ENCODE measurements around the gene TRIM75. TPM values are rescaled to one million over a fixed set of nuclear protein-coding genes. Genes with fewer than 3 reads are reported as not detected.
"Not testable (repeated sequence)": the region's sequence is repeated elsewhere in the genome, so short reads cannot be mapped to it uniquely, and the experiment has no call there.

The TRIM75 gene
- not detected for polyA plus RNA-seq (2013, experiment 1 of 2; ENCODE audit: insufficient read length)
- polyA plus RNA-seq (2013, experiment 2 of 2; ENCODE audit: insufficient read length): not detected

- no peak for DNase-seq
Observed at GRCh38 chr4:165053645-165054044, at the start of gene TRIM75. TSS of gene TRIM75 (plus strand) at chr4:165053866. CDS start at chr4:165059148, 5,282 bp downstream.

- DNase-seq: no peak
Observed at GRCh38 chr4:165005352-165005925, 48.2 kb upstream of the TRIM75 start.

- DNase-seq: no peak
Observed at GRCh38 chr4:165006456-165006855, 47.2 kb upstream of the TRIM75 start.

DNA sequence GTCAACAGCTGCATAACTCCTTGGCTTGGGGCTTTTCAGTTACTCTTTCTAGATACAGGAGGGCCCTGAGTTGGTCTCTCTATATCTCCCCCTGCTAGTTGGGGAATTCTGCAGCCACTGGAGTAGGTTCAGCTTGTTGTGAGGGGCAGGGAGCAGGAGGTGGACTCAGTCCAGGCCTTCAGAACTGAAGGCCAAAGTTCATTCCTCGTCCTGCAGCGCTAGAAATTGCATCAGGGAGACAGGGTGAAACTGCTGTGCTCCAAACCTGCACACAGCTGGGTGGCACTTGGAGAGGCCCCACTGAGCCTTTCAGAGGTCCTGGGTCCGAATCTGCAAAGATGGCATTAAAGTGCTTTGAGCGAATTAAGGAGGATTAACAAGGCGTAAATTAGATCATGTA lies 46.8 kb upstream of the TRIM75 start:
- DNase-seq: no peak

- no peak for DNase-seq
Observed at GRCh38 chr4:165009493-165010227, 44.0 kb upstream of the TRIM75 start.

DNA sequence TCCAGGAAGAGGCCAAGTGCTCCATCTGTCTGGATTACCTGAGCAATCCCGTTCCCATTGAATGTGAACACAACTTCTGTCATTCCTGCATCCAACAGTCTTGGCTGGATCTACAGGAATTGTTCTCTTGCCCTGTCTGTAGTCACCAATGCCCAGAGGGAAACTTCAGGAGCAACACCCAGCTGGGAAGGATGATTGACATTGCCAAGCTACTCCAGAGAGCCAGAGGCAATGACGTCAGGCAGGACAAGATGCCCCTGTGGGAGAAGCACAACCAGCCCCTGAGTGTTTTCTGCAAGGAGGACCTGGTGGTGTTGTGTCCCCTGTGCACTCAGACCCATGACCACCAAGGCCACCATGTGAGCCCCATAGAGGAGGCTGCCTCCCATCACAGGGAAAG lies 43.2 kb upstream of the TRIM75 start:
- no peak for DNase-seq

DNA sequence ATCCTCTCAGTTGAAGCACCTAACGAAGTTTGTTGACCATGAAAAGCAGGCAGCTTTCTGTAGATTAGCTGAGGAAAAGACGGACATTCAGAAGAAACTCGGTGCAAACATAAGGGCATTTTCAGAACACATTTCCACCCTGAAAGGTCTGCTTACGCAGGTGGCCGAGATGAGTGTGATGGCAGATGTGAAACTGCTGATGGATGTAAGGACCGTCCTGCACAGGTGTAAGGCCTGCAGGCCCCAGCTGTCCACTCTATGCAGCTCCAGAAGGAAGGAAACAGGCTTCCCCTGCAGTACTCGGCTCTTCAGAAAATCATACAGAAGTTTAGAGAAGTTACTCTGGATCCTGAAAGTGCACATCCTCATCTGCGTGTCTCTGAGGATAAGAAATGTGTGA lies 42.7 kb upstream of the TRIM75 start:
- DNase-seq: no peak

GRCh38 chr4:165011403-165011802 lies 42.3 kb upstream of the TRIM75 start:
- DNase-seq: no peak

DNA sequence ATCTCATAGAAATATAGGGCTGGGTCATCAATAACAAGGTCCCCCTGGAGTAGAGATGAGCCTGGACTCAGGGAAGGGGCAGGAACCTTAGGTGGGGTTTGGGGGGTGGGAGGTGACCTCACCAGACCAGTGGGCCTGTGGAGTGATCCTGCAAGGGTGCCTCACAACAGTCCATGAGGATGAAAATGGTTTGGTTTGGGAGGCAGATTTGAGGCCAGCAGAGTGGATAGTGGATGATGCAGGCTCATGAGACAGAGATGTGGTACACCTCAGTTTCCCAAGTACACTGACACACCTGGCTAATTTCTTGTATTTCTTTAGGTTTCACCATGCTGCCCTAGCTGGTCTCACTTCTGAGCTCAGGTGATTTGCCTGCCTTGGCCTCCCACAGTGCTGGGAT lies 40.0 kb upstream of the TRIM75 start:
- no peak for DNase-seq

DNA sequence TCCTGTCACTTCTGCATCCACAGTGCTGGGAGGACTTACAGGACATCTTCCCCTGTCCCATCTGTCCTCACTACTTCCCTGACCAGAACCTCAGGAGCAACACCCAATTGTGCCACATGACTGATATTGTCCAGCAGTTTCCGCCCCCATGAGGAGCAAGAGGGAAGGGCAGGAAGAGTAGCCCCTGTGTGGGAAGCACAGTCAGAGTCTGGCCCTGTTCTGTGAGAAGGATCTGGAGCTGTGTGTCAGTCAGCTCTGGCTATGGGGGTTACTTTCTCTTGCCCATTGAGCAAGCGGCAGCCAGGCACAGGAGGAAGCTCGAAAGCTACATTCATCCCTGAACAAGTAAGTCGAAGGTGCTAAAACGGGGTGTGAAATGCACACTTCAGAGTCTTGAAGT lies 36.7 kb upstream of the TRIM75 start:
- DNase-seq: peak; percentile 6

DNA sequence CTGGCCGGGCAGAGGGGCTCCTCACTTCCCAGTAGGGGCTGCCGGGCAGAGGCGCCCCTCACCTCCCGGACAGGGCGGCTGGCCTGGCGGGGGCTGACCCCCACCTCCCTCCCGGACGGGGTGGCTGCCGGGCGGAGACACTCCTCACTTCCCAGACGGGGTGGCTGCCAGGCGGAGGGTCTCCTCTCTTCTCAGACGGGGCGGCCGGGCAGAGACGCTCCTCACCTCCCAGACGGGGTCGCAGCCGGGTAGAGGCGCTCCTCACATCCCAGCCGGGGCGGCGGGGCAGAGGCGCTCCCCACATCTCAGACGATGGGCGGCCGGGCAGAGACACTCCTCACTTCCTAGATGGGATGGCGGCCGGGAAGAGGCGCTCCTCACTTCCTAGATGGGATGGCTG lies 33.7 kb upstream of the TRIM75 start:
- DNase-seq: not testable (repeated sequence)

DNA sequence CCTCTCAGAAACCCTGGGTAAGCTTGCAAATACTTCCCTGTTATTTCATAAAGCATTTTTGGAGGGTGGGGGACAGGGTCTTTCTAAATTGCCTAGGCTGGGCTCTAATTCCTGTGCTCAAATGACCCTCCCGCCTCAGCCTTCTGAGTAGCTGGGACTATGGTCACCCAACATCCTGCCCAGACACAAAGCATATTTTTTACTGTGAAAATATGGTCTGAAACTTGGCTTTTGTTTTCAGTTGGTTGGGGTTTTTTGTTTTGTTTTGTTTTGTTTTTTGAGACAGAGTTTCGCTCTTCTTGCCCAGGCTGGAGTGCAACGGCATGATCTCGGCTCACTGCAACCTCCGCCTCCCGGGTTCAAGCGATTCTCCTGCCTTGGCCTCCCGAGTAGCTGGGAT lies 27.9 kb upstream of the TRIM75 start:
- not testable (repeated sequence) for DNase-seq

- no peak for DNase-seq
Observed at GRCh38 chr4:165027762-165028402, 25.8 kb upstream of the TRIM75 start.

DNA sequence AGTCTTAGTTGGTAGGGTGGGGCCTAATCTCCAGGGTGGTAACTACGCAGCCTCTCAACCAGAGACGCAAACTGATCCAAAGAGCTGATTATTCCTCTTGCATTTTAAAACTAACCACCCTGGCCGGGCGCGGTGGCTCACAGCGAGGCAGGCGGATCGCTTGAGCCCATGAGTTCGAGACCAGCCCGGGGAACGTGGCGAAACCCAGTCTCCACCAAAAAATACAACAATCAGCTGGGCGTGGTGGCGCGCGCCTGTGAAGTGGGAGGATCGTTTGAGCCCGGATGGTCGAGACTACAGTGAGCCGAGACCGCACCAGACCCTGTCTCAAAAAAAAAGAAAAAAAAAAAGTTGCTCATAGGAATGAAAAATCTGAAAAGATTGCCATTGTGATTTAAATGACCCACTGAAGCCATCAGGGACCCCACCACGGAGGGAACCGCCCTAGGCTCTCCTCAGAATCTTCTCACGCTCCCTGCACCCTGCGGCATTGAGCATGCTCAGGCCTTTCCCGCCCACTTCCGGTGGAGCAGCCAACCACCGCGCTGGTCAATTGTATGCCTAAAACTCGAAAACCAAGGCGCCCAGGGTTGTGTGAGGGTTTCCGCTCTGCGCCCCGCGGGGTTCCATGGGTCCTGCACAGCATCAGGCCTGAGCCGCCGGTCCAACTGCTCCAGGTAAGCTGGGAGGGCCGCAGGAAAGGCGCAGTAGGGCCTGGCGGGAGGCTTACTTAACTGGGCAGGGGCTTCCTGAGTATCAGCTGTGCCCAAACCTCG lies 22.0 kb upstream of the TRIM75 start, which contains the start of gene TRIM60:
Gene TRIM60, plus strand, starts transcription at position 564 of the 776 bp plus-strand sequence. CDS start 8,074 bp downstream, outside the sequence.
- no peak for DNase-seq

- no peak for DNase-seq
Observed at GRCh38 chr4:165048170-165048569, 5.5 kb upstream of the TRIM75 start.

DNA sequence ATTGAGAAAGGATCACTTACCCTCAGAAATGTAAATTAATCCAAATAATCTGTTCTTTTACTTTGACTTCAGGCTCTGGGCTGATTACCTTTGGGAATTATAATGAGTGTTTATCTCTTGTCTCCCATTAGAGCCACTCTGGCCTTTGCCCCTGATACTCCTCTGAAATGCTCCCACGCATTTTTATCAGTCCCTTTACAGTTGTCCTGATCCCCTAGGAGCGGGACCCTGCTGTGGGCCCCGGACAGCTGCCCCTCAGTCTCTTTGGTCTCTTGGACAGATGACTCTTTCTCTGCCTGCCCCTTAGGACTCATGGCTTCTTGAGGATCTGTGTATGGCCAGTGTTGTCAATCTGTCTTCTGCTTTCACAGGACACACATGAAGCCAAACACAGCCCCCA lies 1.0 kb upstream of the TRIM75 start:
- DNase-seq: no peak

- no peak for DNase-seq
Observed at GRCh38 chr4:165055601-165056000, 1.9 kb downstream of the TRIM75 start.

DNA sequence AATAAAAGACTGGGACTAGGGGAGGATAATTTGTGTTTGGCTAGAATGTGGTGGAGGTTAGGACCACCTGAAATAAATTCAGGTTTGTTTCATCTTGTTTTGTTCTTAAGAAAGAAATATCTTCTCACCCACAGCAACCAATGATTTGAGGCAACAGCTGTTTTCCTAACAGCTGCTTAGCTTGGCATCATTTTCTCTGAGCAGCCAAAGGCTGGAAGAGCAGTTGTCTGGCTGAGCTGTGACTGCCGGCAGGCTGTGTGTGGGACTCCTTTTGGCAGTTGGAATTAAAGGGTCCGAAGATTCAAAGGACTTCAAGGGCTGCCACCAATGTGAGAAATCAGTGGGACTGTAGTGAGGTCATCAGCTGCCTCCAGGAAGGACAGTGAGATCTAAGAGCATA lies 5.0 kb downstream of the TRIM75 start:
- no peak for DNase-seq

DNA sequence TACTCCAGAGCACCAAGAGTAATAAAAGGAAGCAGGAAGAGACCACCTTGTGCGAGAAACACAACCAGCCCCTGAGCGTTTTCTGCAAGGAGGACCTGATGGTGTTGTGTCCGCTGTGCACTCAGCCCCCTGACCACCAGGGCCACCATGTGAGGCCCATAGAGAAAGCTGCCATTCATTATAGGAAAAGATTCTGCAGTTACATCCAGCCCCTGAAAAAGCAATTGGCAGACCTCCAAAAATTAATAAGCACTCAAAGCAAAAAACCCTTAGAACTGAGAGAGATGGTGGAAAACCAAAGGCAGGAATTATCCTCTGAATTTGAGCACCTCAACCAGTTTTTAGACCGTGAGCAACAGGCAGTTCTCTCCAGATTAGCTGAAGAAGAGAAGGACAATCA lies 5.7 kb downstream of the TRIM75 start:
- no peak for DNase-seq

DNA sequence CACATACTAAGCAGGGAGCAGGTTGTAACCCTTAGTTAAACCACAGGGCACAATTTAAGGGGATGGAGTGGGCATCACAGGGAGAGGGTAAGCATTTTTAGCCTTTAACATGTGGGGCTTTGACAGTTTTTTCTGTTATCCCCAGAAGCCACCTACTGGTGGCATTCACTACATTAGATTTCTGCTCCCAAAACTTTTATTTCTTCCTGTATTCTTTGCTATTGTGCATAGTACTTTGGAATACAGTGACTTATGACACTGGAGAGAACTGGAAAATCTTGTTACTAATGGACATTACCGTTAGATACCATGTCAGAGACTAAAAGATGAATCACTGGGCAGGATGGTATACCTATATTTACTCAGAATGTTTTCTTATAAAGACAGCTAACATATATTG lies 7.3 kb downstream of the TRIM75 start:
- DNase-seq: no peak

DNA sequence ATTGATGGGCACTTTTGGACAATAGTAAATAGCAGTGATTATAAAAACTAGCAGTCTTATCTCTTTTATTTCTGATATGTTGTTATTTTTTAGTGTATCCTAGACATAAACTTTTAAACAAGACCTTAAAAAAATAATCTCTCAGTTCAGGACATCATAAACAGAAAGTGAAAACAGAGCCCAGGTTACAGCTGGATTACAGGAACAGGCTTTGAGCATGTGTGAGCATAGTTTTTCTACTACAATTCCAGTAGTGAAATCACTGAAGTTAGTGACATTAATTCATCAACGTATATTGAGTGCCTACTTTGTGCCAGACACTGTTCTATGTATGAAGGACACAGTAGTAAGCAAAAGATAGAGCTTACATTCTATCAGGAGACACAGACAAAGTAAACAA lies 16.9 kb downstream of the TRIM75 start:
- no peak for DNase-seq

GRCh38 chr4:165073346-165073745 lies 19.7 kb downstream of the TRIM75 start:
- DNase-seq: not testable (repeated sequence)

DNA sequence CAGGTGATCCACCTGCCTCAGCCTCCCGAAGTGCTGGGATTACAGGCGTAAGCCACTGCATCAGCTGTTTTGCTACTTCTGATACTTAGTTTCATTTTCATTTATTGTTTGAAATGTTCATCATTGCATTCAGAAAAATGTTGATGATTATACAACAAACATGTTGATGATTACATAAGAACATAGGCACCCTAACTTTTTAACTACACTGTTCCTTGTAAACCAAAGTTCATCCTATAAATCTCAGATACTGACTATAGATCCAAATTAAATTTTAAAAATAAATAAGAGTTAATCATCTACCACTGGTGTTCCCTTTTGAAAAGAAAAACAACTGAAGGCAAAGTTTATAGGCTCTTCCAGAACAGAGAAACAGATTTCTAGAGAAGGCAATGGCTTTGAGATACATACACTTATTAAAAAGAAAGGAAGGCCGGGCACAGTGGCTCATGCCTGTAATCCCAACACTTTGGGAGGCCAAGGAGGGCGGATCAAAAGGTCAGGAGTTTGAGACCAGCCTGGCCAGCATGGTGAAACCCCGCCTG lies 23.4 kb downstream of the TRIM75 start:
- no peak for DNase-seq
